Vagina (tissue), 2 donors: ENCODE data around the gene RPS6KA5.

ENCODE experiments used
- CTCF ChIP-seq, 3 experiments: fragments of 450-650 bp in 2 of 3; fragments of 200-600 bp in 1 of 3; sonication (generic) in 1 of 3; IDR thresholded peaks; one replicate each; pipeline ENCODE4 v1.5.1; 2017 to 2019; ENCODE audit warnings: antibody characterized with exemption in 3 of 3, mild to moderate bottlenecking in 2 of 3, moderate library complexity in 2 of 3
- POLR2A ChIP-seq, 2 donors: fragments of 450-650 bp; IDR thresholded peaks; one replicate each; pipeline ENCODE4 v1.6.1; 2017; ENCODE audit warnings: antibody characterized with exemption in 2 of 2, mild to moderate bottlenecking in 2 of 2, moderate library complexity in 2 of 2
- POLR2AphosphoS5 ChIP-seq, 2 donors: sonication (generic); formaldehyde crosslinking; IDR thresholded peaks; one replicate each; pipeline ENCODE4 v1.9.0; 2017; ENCODE audit warnings: antibody characterized with exemption in 2 of 2, mild to moderate bottlenecking in 2 of 2, low read depth in 1 of 2; ENCODE audit not compliant: insufficient read depth in 1 of 2

- TF ChIP-seq CTCF (IDR thresholded peaks at IDR 0.05) (no peak), POLR2AphosphoS5 (IDR thresholded peaks at IDR 0.05; ENCODE audit: insufficient read depth in 1 of 2, low read depth in 1 of 2) (no peak), POLR2A (IDR thresholded peaks at IDR 0.05) (no peak)
Observed at GRCh38 chr14:90842726-90843125, 217.7 kb downstream of the RPS6KA5 start.
